Panc1 (cell line): ENCODE data around the gene OSBPL9. TPM values are rescaled to one million over a fixed set of nuclear protein-coding genes. Genes with fewer than 3 reads are reported as not detected.

Experiments
- ATAC-seq: fragments of 200-7000 bp; cut with Tn5 transposase; 2 replicates; pipeline ENCODE4 v1.9.1; 2020; ENCODE audit warnings: mild to moderate bottlenecking, moderate library complexity
- BruUV-seq: library from RNA; stranded (reverse); fragments of 400-500 nt; replicated peaks from 2 replicates; lab custom pipeline; 2021; lab: Mats Ljungman, UMichigan
- CTCF ChIA-PET: fragments of 300-600 bp; sonication (Branson Sonifier 250); formaldehyde crosslinking; loops from one replicate; lab custom pipeline; 2022; ENCODE audit warnings: antibody characterized with exemption; lab: Charles Lee
- POLR2A ChIA-PET: fragments of 300-600 bp; sonication (Branson Sonifier 250); formaldehyde crosslinking; loops from one replicate; lab custom pipeline; 2022; ENCODE audit warnings: antibody characterized with exemption; lab: Charles Lee
- DNase-seq: peaks from one replicate; pipeline ENCODE4 v3.0.0-alpha.2; 2010; ENCODE audit warnings: low read depth, low spot score
- H3K27ac ChIP-seq: 2 replicates; pipeline ENCODE4 v1.5.1; 2011; ENCODE audit warnings: mild to moderate bottlenecking, low read length, inconsistent platforms
- H3K27me3 ChIP-seq: fragments of 200-500 bp; sonication (Bioruptor generic); 2 replicates; pipeline ENCODE4 v1.6.0; 2014; ENCODE audit warnings: low read length, inconsistent platforms; ENCODE audit not compliant: control insufficient read depth, insufficient read depth
- H3K36me3 ChIP-seq: fragments of 200-500 bp; sonication (Bioruptor generic); 2 replicates; pipeline ENCODE4 v1.5.1; 2014; ENCODE audit warnings: inconsistent platforms, mild to moderate bottlenecking, low read length, moderate library complexity; ENCODE audit not compliant: control insufficient read depth, insufficient read depth
- H3K4me1 ChIP-seq: 2 replicates; pipeline ENCODE4 v1.5.1; 2011; ENCODE audit warnings: inconsistent platforms, mild to moderate bottlenecking, low read length, moderate library complexity; ENCODE audit not compliant: control insufficient read depth, insufficient read depth
- H3K4me3 ChIP-seq, 2 experiments: 2 replicates each; pipeline ENCODE4 v1.5.1; 2011 to 2012; ENCODE audit warnings: low read depth in 2 of 2, low read length in 2 of 2, mild to moderate bottlenecking in 2 of 2, inconsistent platforms in 1 of 2, moderate library complexity in 1 of 2
- H3K9me3 ChIP-seq: fragments of 200-500 bp; sonication (Bioruptor generic); 2 replicates; pipeline ENCODE4 v1.5.1; 2014; ENCODE audit warnings: low read depth, mild to moderate bottlenecking, inconsistent platforms, low read length, moderate library complexity; ENCODE audit not compliant: control insufficient read depth, insufficient read depth
- CTCF ChIP-seq: fragments of 450-650 bp; IDR thresholded peaks from 2 replicates; pipeline ENCODE4 v1.5.1; 2017; ENCODE audit warnings: mild to moderate bottlenecking
- POLR2AphosphoS5 ChIP-seq: IDR thresholded peaks from 2 replicates; pipeline ENCODE4 v1.6.1; 2012; ENCODE audit warnings: mild to moderate bottlenecking, low read depth, low read length, moderate library complexity
- SIN3A ChIP-seq: IDR thresholded peaks from 2 replicates; pipeline ENCODE4 v1.6.1; 2012; ENCODE audit warnings: low read depth, mild to moderate bottlenecking, low read length, moderate library complexity, borderline replicate concordance; ENCODE audit not compliant: insufficient read depth
- TCF7L2 ChIP-seq: IDR thresholded peaks from 2 replicates; pipeline ENCODE4 v1.6.1; 2011; ENCODE audit warnings: mild to moderate bottlenecking, low read depth, low read length, inconsistent platforms
- in situ Hi-C: cut with HindIII; loops from 2 replicates; pipeline ENCODE4 v1.10.0; 2016; ENCODE audit warnings: low sequenced_read_pairs, low pct_unique_long_range_greater_than_20kb
- intact Hi-C: fragments of 100-400 bp; cut with micrococcal nuclease; formaldehyde crosslinking; loops from one replicate; pipeline ENCODE4 v1.10.0; 2022; ENCODE audit not compliant: unreplicated experiment
- total RNA-seq: library from RNA; stranded (reverse); gene quantifications from one replicate; pipeline ENCODE4 v1.2.1, GENCODE V29; 2021; ENCODE audit not compliant: unreplicated experiment
- TF ChIP-seq, protein P1 (sequence below), 2 experiments: IDR thresholded peaks; 2 replicates each; pipeline ENCODE4 v1.6.1; 2011 to 2012; ENCODE audit warnings: low read depth in 2 of 2, control low read depth in 1 of 2, low read length in 1 of 2, mild to moderate bottlenecking in 1 of 2, moderate library complexity in 1 of 2; ENCODE audit not compliant: insufficient read depth in 1 of 2

The OSBPL9 gene
- total RNA-seq, 1 experiment from 2014 or later, result 85.5 TPM

DNA sequence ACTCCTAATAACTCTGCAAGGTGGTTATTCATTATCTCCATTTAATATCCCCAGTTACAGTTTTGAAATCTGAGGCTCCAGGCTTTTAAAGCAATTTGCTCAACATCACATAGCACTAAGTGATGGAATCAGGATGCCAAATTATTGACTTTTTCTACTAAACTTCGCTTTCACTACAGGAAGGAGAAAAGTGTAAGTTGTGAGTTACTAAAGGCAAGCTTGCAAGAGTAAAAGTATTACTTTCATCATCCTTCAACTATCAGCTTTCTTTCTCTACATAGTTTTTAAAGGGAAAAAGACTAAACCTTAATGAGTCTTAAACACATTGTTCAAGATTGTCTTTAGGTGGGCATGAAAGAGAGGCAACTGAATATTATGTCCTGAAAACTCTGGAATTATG, 1.8 kb downstream of the OSBPL9 start:
- H3K4me1 ChIP-seq, result peaks cover 53% of the 10 kb centered on the region
- H3K36me3 ChIP-seq, result peaks cover 2% of the 10 kb centered on the region; the same call in 1 of the 2 replicates
- ChIA-PET CTCF (interaction anchor here (0.6 kb wide), 1 partner anchor 17 kb away, joined by 5 read pairs; no protein-coding TSS in a partner anchor), POLR2A (interaction anchor here (0.7 kb wide), 1 partner anchor 10 kb away, joined by 4 read pairs; no protein-coding TSS in a partner anchor)
- intact Hi-C loops (no loop called here), in situ Hi-C loops (no loop called here)
- no TSS peak for BruUV-seq
- DNase-seq, result no peak
- no peak for ATAC-seq
- TF ChIP-seq TCF7L2 (no peak), CTCF (no peak), POLR2AphosphoS5 (no peak)
- peak overlapping the region; percentile 77 to 89; a peak in 3 of 4 replicates for H3K4me3 ChIP-seq
- H3K9me3 ChIP-seq, result no peaks in the 10 kb centered on the region
- H3K27ac ChIP-seq, result peak overlapping the region; percentile 93
- H3K27me3 ChIP-seq, result no peaks in the 10 kb centered on the region

DNA sequence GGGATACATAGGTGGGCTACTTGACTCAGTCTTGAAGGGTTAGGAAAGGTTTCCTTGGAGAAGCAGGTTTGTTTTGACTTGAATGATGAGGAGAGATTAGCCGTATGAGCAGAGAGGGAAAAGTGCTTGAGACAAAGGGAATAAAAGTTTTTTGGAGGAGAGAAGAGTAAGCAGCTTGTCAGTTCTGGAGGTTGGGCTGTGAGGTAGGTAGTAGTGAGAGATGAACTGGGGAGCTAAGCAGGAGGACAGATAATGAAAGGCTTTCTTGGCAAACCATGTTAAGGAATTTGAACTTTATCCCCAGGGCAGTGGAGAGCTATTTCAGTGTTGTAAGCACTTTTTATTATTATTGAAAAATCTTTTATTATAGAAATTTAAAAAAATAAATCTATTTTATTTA, 3.6 kb downstream of the OSBPL9 start:
- H3K9me3 ChIP-seq, result no peaks in the 10 kb centered on the region
- no peaks in the 10 kb centered on the region for H3K27me3 ChIP-seq
- peaks cover 60% of the 10 kb centered on the region for H3K4me1 ChIP-seq
- CTCF ChIA-PET, result interaction anchor here (0.5 to 0.7 kb wide), 2 partner anchors 10 to 146 kb away, joined by 3 to 4 read pairs; no protein-coding TSS in a partner anchor
- H3K27ac ChIP-seq, result peak overlapping the region; percentile 93
- in situ Hi-C loops, result no loop called here
- DNase-seq, result no peak
- no TSS peak for BruUV-seq
- POLR2A ChIA-PET, result interaction anchor here (0.6 kb wide), 1 partner anchor 131 kb away, joined by 3 read pairs; no protein-coding TSS in a partner anchor
- H3K36me3 ChIP-seq, result peaks cover 2% of the 10 kb centered on the region; the same call in 1 of the 2 replicates
- H3K4me3 ChIP-seq, result no peak overlapping the region
- TF ChIP-seq SIN3A (no peak), TCF7L2 (no peak), POLR2AphosphoS5 (no peak), CTCF (no peak)
- TF ChIP-seq, protein P1, sequence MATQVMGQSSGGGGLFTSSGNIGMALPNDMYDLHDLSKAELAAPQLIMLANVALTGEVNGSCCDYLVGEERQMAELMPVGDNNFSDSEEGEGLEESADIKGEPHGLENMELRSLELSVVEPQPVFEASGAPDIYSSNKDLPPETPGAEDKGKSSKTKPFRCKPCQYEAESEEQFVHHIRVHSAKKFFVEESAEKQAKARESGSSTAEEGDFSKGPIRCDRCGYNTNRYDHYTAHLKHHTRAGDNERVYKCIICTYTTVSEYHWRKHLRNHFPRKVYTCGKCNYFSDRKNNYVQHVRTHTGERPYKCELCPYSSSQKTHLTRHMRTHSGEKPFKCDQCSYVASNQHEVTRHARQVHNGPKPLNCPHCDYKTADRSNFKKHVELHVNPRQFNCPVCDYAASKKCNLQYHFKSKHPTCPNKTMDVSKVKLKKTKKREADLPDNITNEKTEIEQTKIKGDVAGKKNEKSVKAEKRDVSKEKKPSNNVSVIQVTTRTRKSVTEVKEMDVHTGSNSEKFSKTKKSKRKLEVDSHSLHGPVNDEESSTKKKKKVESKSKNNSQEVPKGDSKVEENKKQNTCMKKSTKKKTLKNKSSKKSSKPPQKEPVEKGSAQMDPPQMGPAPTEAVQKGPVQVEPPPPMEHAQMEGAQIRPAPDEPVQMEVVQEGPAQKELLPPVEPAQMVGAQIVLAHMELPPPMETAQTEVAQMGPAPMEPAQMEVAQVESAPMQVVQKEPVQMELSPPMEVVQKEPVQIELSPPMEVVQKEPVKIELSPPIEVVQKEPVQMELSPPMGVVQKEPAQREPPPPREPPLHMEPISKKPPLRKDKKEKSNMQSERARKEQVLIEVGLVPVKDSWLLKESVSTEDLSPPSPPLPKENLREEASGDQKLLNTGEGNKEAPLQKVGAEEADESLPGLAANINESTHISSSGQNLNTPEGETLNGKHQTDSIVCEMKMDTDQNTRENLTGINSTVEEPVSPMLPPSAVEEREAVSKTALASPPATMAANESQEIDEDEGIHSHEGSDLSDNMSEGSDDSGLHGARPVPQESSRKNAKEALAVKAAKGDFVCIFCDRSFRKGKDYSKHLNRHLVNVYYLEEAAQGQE (IDR thresholded peaks at IDR 0.05; ENCODE audit: insufficient read depth in 1 of 2, low read depth in 2 of 2, low read length in 1 of 2), result no peak
- intact Hi-C loops, result no loop called here
- no peak for ATAC-seq
